Measurements from ENCODE around the gene ECT2.
"Not testable (repeated sequence)": the region's sequence is repeated elsewhere in the genome, so short reads cannot be mapped to it uniquely, and the experiment has no call there.

The ECT2 gene

GRCh38 chr3:172813462-172813861 is 62.9 kb downstream of the ECT2 start:
- DNase-seq: no peak

GRCh38 chr3:172814738-172815137 is 64.2 kb downstream of the ECT2 start:
- peak; percentile 33 to 57 for DNase-seq

GRCh38 chr3:172815857-172816256 is 65.3 kb downstream of the ECT2 start:
- DNase-seq: no peak

- no peak for DNase-seq
Measured at GRCh38 chr3:172816281-172816680, 65.8 kb downstream of the ECT2 start.

- no peak for DNase-seq
Measured at GRCh38 chr3:172816968-172817367, 66.4 kb downstream of the ECT2 start.

GRCh38 chr3:172820492-172820891 is 70.0 kb downstream of the ECT2 start:
- DNase-seq: no peak

GRCh38 chr3:172824229-172824628 is 73.7 kb downstream of the ECT2 start:
- DNase-seq: no peak

GRCh38 chr3:172827231-172827630 is 76.7 kb downstream of the ECT2 start:
- DNase-seq: not testable (repeated sequence)

- DNase-seq: no peak
Measured at GRCh38 chr3:172832983-172833382, 82.5 kb downstream of the ECT2 start.

GRCh38 chr3:172836390-172836997 is 86.0 kb downstream of the ECT2 start:
- DNase-seq: peak; percentile 5 to 48

GRCh38 chr3:172839679-172840078 is 89.2 kb downstream of the ECT2 start:
- no peak for DNase-seq

GRCh38 chr3:172840463-172840862 is 89.9 kb downstream of the ECT2 start:
- DNase-seq: no peak

- no peak for DNase-seq
Measured at GRCh38 chr3:172840913-172841312, 90.4 kb downstream of the ECT2 start.

GRCh38 chr3:172844428-172844827 is 93.9 kb downstream of the ECT2 start:
- DNase-seq: no peak

GRCh38 chr3:172846103-172846561 is 95.6 kb downstream of the ECT2 start:
- DNase-seq: peak in 1 of 2 donors; percentile 23

GRCh38 chr3:172846706-172847105 is 96.2 kb downstream of the ECT2 start:
- DNase-seq: no peak

- no peak for DNase-seq
Measured at GRCh38 chr3:172847292-172847691, 96.8 kb downstream of the ECT2 start.

GRCh38 chr3:172848910-172849309 is 98.4 kb downstream of the ECT2 start:
- DNase-seq: no peak

- peak in 1 of 2 donors; percentile 2 for DNase-seq
Measured at GRCh38 chr3:172853005-172853404, 102.5 kb downstream of the ECT2 start.

GRCh38 chr3:172853921-172854666 is 103.6 kb downstream of the ECT2 start:
- peak; percentile 10 to 24 for DNase-seq

- no peak for DNase-seq
Measured at GRCh38 chr3:172855037-172855436, 104.5 kb downstream of the ECT2 start.

- DNase-seq: no peak
Measured at GRCh38 chr3:172856795-172857742, 106.5 kb downstream of the ECT2 start.

- DNase-seq: no peak
Measured at GRCh38 chr3:172859041-172859440, 108.5 kb downstream of the ECT2 start.

Measured in inflammatory macrophage treated with lipopolysaccharide for 1 hour (primary cell).